PC-9 (cell line): Measurements from ENCODE around the gene SGK1. TPM values are rescaled to one million over a fixed set of nuclear protein-coding genes. Genes with fewer than 3 reads are reported as not detected.

Source experiments
- BruUV-seq: library from RNA; stranded (reverse); fragments of 400-500 nt; replicated peaks from 2 replicates; lab custom pipeline; 2021; lab: Mats Ljungman, UMichigan
- CTCF ChIA-PET: fragments of 300-600 bp; sonication (Branson Sonifier 250); formaldehyde crosslinking; loops from one replicate; lab custom pipeline; 2022; ENCODE audit warnings: antibody characterized with exemption; lab: Charles Lee
- POLR2A ChIA-PET: fragments of 300-600 bp; sonication (Branson Sonifier 250); formaldehyde crosslinking; loops from one replicate; lab custom pipeline; 2022; ENCODE audit warnings: antibody characterized with exemption; ENCODE audit not compliant: unreplicated experiment; lab: Charles Lee
- DNase-seq, 2 experiments: peaks; one replicate each; pipeline versions ENCODE4 v3.0.0 to v3.0.0-alpha.2; 2015 to 2022; ENCODE audit warnings: mixed read lengths in 1 of 2
- H2AFZ ChIP-seq: fragments of 200-600 bp; sonication (generic); 2 replicates; pipeline ENCODE4 v1.8.1; 2017; ENCODE audit warnings: antibody characterized with exemption
- H3F3A ChIP-seq: fragments of 200-600 bp; sonication (generic); 2 replicates; pipeline ENCODE4 v1.8.1; 2017; ENCODE audit warnings: antibody characterized with exemption, mild to moderate bottlenecking, low read depth; ENCODE audit not compliant: insufficient read depth
- H3K27ac ChIP-seq: fragments of 200-600 bp; sonication (generic); 2 replicates; pipeline ENCODE4 v1.6.1; 2016; ENCODE audit warnings: mixed run types
- H3K27me3 ChIP-seq: fragments of 200-600 bp; sonication (generic); 2 replicates; pipeline ENCODE4 v1.6.1; 2016; ENCODE audit warnings: low read depth, mixed run types; ENCODE audit not compliant: insufficient read depth
- H3K36me3 ChIP-seq: fragments of 200-600 bp; sonication (generic); 2 replicates; pipeline ENCODE4 v1.6.1; 2016; ENCODE audit warnings: low read depth, mixed run types
- H3K4me1 ChIP-seq: fragments of 200-600 bp; sonication (generic); replicated peaks from 2 replicates; pipeline ENCODE4 v1.6.1; 2016; ENCODE audit warnings: mixed run types; ENCODE audit not compliant: insufficient read depth
- H3K4me2 ChIP-seq: fragments of 200-600 bp; sonication (generic); 2 replicates; pipeline ENCODE4 v1.6.1; 2017; ENCODE audit warnings: mixed run types
- H3K4me3 ChIP-seq: fragments of 200-600 bp; sonication (generic); 2 replicates; pipeline ENCODE4 v1.6.1; 2016; ENCODE audit warnings: mixed run types
- H3K79me2 ChIP-seq: fragments of 200-600 bp; sonication (generic); 2 replicates; pipeline ENCODE4 v1.6.1; 2017; ENCODE audit warnings: low read depth, mixed run types
- H3K9me2 ChIP-seq: fragments of 200-600 bp; sonication (generic); 2 replicates; pipeline ENCODE4 v1.8.1; 2017; ENCODE audit warnings: mild to moderate bottlenecking; ENCODE audit not compliant: insufficient read depth
- H3K9me3 ChIP-seq: fragments of 200-600 bp; sonication (generic); 2 replicates; pipeline ENCODE4 v1.8.1; 2016; ENCODE audit warnings: low read depth; ENCODE audit not compliant: insufficient read depth
- H4K20me1 ChIP-seq: fragments of 200-600 bp; sonication (generic); 2 replicates; pipeline ENCODE4 v1.8.1; 2017; ENCODE audit not compliant: insufficient read depth
- EZH2 ChIP-seq: fragments of 200-600 bp; sonication (generic); IDR thresholded peaks from 2 replicates; pipeline ENCODE4 v1.8.0; 2017; ENCODE audit warnings: antibody characterized with exemption, low read depth
- intact Hi-C: fragments of 100-400 bp; cut with micrococcal nuclease; formaldehyde crosslinking; loops from one replicate; pipeline ENCODE4 v1.10.0; 2022; ENCODE audit not compliant: unreplicated experiment
- total RNA-seq: library from RNA; stranded (reverse); gene quantifications from 2 replicates; pipeline ENCODE4 v1.2.3, GENCODE V29; 2021
- TF ChIP-seq, protein P1 (sequence below): fragments of 200-600 bp; sonication (generic); conservative IDR thresholded peaks from 2 replicates; pipeline ENCODE4 v1.6.1; 2017; ENCODE audit warnings: mixed run types, antibody characterized with exemption, mild to moderate bottlenecking, moderate library complexity

The SGK1 gene
- total RNA-seq, 1 experiment from 2014 or later, result 11.3 TPM

DNA sequence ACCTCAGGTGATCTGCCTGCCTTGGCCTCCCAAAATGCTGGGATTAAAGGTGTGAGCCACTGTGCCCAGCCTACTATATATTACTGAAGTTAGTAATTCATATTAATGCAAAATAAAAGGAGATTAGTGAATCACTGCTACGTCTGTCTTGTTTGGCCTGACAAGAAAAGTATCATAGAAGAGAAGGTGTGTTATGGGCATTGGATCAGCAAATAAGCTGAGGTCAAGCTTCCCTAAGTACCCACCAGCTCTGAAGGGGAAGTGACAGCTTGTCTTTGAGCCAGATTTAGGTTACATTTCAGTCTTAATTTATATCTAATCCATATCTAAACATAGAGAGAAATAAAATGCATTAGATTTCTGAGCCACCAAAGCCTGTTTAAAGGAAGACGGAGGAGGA lies 7.1 kb downstream of the SGK1 start:
- Histone ChIP-seq H3K27me3 (no peaks in the 10 kb centered on the region), H3K9me3 (no peaks in the 10 kb centered on the region), H3K27ac (no peak overlapping the region), H3K9me2 (no peaks in the 10 kb centered on the region), H4K20me1 (no peaks in the 10 kb centered on the region), H3K36me3 (no peaks in the 10 kb centered on the region), H3K4me2 (no peak overlapping the region), H3F3A (no peaks in the 10 kb centered on the region), H2AFZ (no peak overlapping the region), H3K4me1 (no peaks in the 10 kb centered on the region), H3K4me3 (no peak overlapping the region), H3K79me2 (no peaks in the 10 kb centered on the region)
- BruUV-seq, result no TSS peak
- no peak for DNase-seq
- CTCF ChIA-PET, result no interaction called here
- intact Hi-C loops, result no loop called here
- POLR2A ChIA-PET, result no interaction called here
- no peak for TF ChIP-seq EZH2
- TF ChIP-seq, protein P1, sequence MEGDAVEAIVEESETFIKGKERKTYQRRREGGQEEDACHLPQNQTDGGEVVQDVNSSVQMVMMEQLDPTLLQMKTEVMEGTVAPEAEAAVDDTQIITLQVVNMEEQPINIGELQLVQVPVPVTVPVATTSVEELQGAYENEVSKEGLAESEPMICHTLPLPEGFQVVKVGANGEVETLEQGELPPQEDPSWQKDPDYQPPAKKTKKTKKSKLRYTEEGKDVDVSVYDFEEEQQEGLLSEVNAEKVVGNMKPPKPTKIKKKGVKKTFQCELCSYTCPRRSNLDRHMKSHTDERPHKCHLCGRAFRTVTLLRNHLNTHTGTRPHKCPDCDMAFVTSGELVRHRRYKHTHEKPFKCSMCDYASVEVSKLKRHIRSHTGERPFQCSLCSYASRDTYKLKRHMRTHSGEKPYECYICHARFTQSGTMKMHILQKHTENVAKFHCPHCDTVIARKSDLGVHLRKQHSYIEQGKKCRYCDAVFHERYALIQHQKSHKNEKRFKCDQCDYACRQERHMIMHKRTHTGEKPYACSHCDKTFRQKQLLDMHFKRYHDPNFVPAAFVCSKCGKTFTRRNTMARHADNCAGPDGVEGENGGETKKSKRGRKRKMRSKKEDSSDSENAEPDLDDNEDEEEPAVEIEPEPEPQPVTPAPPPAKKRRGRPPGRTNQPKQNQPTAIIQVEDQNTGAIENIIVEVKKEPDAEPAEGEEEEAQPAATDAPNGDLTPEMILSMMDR, result no peak

DNA sequence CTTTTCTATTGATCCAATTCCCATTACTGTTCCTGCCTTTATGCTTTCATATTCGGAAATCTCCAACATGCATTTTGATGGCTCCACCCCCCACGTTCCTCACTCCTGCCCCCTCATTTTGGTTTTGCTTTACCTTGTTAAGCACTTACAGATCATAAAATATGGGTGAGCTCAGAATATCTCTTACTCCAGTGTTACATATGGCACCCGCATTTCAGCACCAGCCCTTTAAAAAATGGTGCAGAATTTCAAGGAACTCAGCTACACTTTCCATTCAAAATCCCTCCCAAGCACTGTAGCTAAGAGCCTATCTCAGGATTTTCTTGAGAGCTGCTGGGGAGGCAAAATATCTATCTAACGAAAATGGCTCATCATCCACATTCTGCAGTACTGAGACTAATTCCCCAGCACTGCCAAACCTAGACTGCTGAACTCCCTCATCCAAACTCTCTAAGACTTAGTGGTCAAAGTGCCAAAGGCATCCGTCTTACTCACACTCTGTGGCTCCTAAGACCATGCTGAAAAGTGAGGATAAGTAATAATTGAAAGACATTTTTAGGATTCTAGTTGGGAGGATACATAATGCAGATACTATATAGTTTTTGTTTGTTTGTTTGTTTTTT lies 7.8 kb downstream of the SGK1 start:
- Histone ChIP-seq H3F3A (no peaks in the 10 kb centered on the region), H2AFZ (no peak overlapping the region), H3K4me1 (no peaks in the 10 kb centered on the region), H3K4me3 (no peak overlapping the region), H3K27me3 (no peaks in the 10 kb centered on the region), H3K79me2 (no peaks in the 10 kb centered on the region), H3K9me2 (no peaks in the 10 kb centered on the region), H3K36me3 (no peaks in the 10 kb centered on the region), H3K27ac (no peak overlapping the region), H4K20me1 (no peaks in the 10 kb centered on the region), H3K4me2 (no peak overlapping the region), H3K9me3 (no peaks in the 10 kb centered on the region)
- no peak for DNase-seq
- ChIA-PET CTCF (no interaction called here), POLR2A (interaction anchor here (0.6 to 0.7 kb wide), 2 partner anchors 427 to 826 kb away, joined by 3 to 4 read pairs; no protein-coding TSS in a partner anchor)
- TF ChIP-seq, protein P1, result no peak
- TF ChIP-seq EZH2, result no peak
- intact Hi-C loops, result no loop called here
- no TSS peak for BruUV-seq

DNA sequence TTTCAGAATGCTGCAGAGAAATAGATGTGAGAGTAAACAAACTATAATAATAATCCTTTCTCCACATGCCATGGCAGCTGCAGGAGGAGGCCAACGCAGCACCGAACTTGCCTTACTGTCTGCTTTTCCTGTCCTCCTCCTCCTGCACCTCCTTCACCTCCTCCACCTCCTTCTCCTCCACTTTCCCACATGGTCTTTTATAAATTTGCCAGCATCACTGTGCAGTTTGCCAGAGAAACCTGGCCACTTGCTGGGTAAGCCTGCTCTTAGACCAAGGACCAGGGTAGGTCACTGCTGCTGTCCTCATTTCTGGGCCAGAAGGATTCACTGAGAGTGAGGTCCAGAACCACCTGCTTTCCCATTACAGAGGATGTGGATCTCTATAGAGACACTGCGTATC lies 8.7 kb downstream of the SGK1 start:
- Histone ChIP-seq H3F3A (no peaks in the 10 kb centered on the region), H3K36me3 (no peaks in the 10 kb centered on the region), H3K9me2 (no peaks in the 10 kb centered on the region), H3K9me3 (no peaks in the 10 kb centered on the region), H3K27me3 (no peaks in the 10 kb centered on the region), H3K27ac (no peak overlapping the region), H3K4me3 (no peak overlapping the region), H3K79me2 (no peaks in the 10 kb centered on the region), H4K20me1 (no peaks in the 10 kb centered on the region), H3K4me1 (no peaks in the 10 kb centered on the region), H3K4me2 (no peak overlapping the region), H2AFZ (no peak overlapping the region)
- ChIA-PET CTCF (no interaction called here), POLR2A (no interaction called here)
- BruUV-seq, result no TSS peak
- DNase-seq, result no peak
- no peak for TF ChIP-seq EZH2
- TF ChIP-seq, protein P1, result no peak
- intact Hi-C loops, result no loop called here
